HepG2 (cell line): ENCODE measurements around the gene ACSM6. TPM values are rescaled to one million over a fixed set of nuclear protein-coding genes. Genes with fewer than 3 reads are reported as not detected.

Experiments
- CEBPB ChIP-seq: IDR thresholded peaks from 2 replicates; pipeline ENCODE4 v1.6.1; 2011; ENCODE audit warnings: low read depth, low read length, improper control_type of control experiment, borderline replicate concordance
- FOXA3 ChIP-seq: IDR thresholded peaks from 2 replicates; pipeline ENCODE4 v1.6.1; 2016; ENCODE audit warnings: missing genetic modification reagents, missing compliant biosample characterization
- HHEX ChIP-seq: IDR thresholded peaks from 2 replicates; pipeline ENCODE4 v1.6.1; 2016; ENCODE audit warnings: control low read depth
- KMT2B ChIP-seq: IDR thresholded peaks from 2 replicates; pipeline ENCODE4 v1.6.1; 2016; ENCODE audit warnings: missing genetic modification reagents, missing compliant biosample characterization
- RNF2 ChIP-seq: fragments of 450-650 bp; conservative IDR thresholded peaks from 2 replicates; pipeline ENCODE4 v1.6.1; 2016; ENCODE audit warnings: low read depth
- TBX3 ChIP-seq: fragments of 450-650 bp; IDR thresholded peaks from 2 replicates; pipeline ENCODE4 v1.6.1; 2017; ENCODE audit warnings: antibody characterized with exemption, mild to moderate bottlenecking, inconsistent platforms, borderline replicate concordance
- ZNF598 ChIP-seq: sonication (generic); formaldehyde crosslinking; IDR thresholded peaks from 2 replicates; pipeline ENCODE4 v1.5.1; 2020; ENCODE audit warnings: mild to moderate bottlenecking, missing genetic modification reagents, borderline replicate concordance
- polyA plus RNA-seq, 8 experiments: library from polyadenylated mRNA; depleted of rRNA in 3 of 8; stranded (reverse) in 7 of 8; unstranded in 1 of 8; fragments of >200 nt; fragmentation: Illumina TruSeq in 4 of 8; extraction: Trizol in 4 of 8; gene quantifications; 2 replicates each; pipeline versions ENCODE4 v1.2.1 to v1.2.3, GENCODE V29; 2011 to 2016; ENCODE audit warnings: low read depth in 4 of 8, missing spikeins in 1 of 8, mixed read lengths in 1 of 8; ENCODE audit not compliant: insufficient read depth in 1 of 8
- total RNA-seq, 5 experiments: library from RNA; depleted of rRNA; stranded (reverse); fragments of >200 nt; fragmentation: Illumina TruSeq; extraction: Trizol; gene quantifications; 2 replicates each; pipeline ENCODE4 v1.2.3, GENCODE V29; 2016; ENCODE audit warnings: low read depth in 1 of 5
- TF ChIP-seq, protein P1 (sequence below): sonication (generic); formaldehyde crosslinking; IDR thresholded peaks from 2 replicates; pipeline ENCODE4 v1.5.1; 2020; ENCODE audit warnings: mild to moderate bottlenecking, missing genetic modification reagents, borderline replicate concordance
- TF ChIP-seq, protein P2 (sequence below): sonication (generic); formaldehyde crosslinking; IDR thresholded peaks from 2 replicates; pipeline ENCODE4 v1.5.0; 2020; ENCODE audit warnings: missing genetic modification reagents, mild to moderate bottlenecking, borderline replicate concordance
- TF ChIP-seq, protein P3 (sequence below): sonication (generic); formaldehyde crosslinking; IDR thresholded peaks from 2 replicates; pipeline ENCODE4 v1.5.0; 2020; ENCODE audit warnings: mild to moderate bottlenecking, missing genetic modification reagents, borderline replicate concordance
- TF ChIP-seq, protein P4 (sequence below): sonication (generic); formaldehyde crosslinking; IDR thresholded peaks from 2 replicates; pipeline ENCODE4 v1.8.1; 2023; ENCODE audit warnings: mild to moderate bottlenecking, missing genetic modification reagents

The ACSM6 gene
- total and polyA plus RNA-seq, 2 of the 13 experiments (the other 11 are each of a cell fraction or from before 2014, with no cell fraction given): not detected

- TF ChIP-seq, protein P1, sequence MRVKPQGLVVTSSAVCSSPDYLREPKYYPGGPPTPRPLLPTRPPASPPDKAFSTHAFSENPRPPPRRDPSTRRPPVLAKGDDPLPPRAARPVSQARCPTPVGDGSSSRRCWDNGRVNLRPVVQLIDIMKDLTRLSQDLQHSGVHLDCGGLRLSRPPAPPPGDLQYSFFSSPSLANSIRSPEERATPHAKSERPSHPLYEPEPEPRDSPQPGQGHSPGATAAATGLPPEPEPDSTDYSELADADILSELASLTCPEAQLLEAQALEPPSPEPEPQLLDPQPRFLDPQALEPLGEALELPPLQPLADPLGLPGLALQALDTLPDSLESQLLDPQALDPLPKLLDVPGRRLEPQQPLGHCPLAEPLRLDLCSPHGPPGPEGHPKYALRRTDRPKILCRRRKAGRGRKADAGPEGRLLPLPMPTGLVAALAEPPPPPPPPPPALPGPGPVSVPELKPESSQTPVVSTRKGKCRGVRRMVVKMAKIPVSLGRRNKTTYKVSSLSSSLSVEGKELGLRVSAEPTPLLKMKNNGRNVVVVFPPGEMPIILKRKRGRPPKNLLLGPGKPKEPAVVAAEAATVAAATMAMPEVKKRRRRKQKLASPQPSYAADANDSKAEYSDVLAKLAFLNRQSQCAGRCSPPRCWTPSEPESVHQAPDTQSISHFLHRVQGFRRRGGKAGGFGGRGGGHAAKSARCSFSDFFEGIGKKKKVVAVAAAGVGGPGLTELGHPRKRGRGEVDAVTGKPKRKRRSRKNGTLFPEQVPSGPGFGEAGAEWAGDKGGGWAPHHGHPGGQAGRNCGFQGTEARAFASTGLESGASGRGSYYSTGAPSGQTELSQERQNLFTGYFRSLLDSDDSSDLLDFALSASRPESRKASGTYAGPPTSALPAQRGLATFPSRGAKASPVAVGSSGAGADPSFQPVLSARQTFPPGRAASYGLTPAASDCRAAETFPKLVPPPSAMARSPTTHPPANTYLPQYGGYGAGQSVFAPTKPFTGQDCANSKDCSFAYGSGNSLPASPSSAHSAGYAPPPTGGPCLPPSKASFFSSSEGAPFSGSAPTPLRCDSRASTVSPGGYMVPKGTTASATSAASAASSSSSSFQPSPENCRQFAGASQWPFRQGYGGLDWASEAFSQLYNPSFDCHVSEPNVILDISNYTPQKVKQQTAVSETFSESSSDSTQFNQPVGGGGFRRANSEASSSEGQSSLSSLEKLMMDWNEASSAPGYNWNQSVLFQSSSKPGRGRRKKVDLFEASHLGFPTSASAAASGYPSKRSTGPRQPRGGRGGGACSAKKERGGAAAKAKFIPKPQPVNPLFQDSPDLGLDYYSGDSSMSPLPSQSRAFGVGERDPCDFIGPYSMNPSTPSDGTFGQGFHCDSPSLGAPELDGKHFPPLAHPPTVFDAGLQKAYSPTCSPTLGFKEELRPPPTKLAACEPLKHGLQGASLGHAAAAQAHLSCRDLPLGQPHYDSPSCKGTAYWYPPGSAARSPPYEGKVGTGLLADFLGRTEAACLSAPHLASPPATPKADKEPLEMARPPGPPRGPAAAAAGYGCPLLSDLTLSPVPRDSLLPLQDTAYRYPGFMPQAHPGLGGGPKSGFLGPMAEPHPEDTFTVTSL (CRISPR knock-in tag): no peak
- no peak for TF ChIP-seq HHEX (CRISPR knock-in tag)
- TF ChIP-seq, protein P2, sequence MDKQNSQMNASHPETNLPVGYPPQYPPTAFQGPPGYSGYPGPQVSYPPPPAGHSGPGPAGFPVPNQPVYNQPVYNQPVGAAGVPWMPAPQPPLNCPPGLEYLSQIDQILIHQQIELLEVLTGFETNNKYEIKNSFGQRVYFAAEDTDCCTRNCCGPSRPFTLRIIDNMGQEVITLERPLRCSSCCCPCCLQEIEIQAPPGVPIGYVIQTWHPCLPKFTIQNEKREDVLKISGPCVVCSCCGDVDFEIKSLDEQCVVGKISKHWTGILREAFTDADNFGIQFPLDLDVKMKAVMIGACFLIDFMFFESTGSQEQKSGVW (CRISPR knock-in tag): no peak
- TF ChIP-seq KMT2B (CRISPR knock-in tag): no peak
- 0 out of 2 replicates have a peak, but pooled peaks have one; percentile 30 for TF ChIP-seq FOXA3 (CRISPR knock-in tag)
- TF ChIP-seq TBX3: no peak
- no peak for TF ChIP-seq ZNF598 (CRISPR knock-in tag)
- TF ChIP-seq, protein P3, sequence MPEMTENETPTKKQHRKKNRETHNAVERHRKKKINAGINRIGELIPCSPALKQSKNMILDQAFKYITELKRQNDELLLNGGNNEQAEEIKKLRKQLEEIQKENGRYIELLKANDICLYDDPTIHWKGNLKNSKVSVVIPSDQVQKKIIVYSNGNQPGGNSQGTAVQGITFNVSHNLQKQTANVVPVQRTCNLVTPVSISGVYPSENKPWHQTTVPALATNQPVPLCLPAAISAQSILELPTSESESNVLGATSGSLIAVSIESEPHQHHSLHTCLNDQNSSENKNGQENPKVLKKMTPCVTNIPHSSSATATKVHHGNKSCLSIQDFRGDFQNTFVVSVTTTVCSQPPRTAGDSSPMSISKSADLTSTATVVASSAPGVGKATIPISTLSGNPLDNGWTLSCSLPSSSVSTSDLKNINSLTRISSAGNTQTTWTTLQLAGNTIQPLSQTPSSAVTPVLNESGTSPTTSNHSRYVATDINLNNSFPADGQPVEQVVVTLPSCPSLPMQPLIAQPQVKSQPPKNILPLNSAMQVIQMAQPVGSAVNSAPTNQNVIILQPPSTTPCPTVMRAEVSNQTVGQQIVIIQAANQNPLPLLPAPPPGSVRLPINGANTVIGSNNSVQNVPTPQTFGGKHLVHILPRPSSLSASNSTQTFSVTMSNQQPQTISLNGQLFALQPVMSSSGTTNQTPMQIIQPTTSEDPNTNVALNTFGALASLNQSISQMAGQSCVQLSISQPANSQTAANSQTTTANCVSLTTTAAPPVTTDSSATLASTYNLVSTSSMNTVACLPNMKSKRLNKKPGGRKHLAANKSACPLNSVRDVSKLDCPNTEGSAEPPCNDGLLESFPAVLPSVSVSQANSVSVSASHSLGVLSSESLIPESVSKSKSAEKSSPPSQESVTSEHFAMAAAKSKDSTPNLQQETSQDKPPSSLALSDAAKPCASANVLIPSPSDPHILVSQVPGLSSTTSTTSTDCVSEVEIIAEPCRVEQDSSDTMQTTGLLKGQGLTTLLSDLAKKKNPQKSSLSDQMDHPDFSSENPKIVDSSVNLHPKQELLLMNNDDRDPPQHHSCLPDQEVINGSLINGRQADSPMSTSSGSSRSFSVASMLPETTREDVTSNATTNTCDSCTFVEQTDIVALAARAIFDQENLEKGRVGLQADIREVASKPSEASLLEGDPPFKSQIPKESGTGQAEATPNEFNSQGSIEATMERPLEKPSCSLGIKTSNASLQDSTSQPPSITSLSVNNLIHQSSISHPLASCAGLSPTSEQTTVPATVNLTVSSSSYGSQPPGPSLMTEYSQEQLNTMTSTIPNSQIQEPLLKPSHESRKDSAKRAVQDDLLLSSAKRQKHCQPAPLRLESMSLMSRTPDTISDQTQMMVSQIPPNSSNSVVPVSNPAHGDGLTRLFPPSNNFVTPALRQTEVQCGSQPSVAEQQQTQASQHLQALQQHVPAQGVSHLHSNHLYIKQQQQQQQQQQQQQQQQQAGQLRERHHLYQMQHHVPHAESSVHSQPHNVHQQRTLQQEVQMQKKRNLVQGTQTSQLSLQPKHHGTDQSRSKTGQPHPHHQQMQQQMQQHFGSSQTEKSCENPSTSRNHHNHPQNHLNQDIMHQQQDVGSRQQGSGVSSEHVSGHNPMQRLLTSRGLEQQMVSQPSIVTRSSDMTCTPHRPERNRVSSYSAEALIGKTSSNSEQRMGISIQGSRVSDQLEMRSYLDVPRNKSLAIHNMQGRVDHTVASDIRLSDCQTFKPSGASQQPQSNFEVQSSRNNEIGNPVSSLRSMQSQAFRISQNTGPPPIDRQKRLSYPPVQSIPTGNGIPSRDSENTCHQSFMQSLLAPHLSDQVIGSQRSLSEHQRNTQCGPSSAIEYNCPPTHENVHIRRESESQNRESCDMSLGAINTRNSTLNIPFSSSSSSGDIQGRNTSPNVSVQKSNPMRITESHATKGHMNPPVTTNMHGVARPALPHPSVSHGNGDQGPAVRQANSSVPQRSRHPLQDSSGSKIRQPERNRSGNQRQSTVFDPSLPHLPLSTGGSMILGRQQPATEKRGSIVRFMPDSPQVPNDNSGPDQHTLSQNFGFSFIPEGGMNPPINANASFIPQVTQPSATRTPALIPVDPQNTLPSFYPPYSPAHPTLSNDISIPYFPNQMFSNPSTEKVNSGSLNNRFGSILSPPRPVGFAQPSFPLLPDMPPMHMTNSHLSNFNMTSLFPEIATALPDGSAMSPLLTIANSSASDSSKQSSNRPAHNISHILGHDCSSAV: no peak
- no peak for TF ChIP-seq CEBPB
- no peak for TF ChIP-seq RNF2
- TF ChIP-seq, protein P4, sequence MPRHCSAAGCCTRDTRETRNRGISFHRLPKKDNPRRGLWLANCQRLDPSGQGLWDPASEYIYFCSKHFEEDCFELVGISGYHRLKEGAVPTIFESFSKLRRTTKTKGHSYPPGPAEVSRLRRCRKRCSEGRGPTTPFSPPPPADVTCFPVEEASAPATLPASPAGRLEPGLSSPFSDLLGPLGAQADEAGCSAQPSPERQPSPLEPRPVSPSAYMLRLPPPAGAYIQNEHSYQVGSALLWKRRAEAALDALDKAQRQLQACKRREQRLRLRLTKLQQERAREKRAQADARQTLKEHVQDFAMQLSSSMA (CRISPR knock-in tag): no peak
These were observed 68.9 kb downstream of the ACSM6 start (continued) for GRCh38 chr10:95262763-95263518.
